ENCODE data around the gene CPPED1. TPM values are rescaled to one million over a fixed set of nuclear protein-coding genes. Genes with fewer than 3 reads are reported as not detected.

Gene CPPED1
- total RNA-seq, 2 experiments from 2014 or later: 1.4 to 2.3 TPM

- Mint-ChIP-seq H3K36me3 (ENCODE audit: low read depth) (no peaks in the 10 kb centered on the region), H3K27ac (no peak overlapping the region), H3K4me3 (no peak overlapping the region), H3K4me1 (ENCODE audit: low read depth) (no peaks in the 10 kb centered on the region), H3K27me3 (no peaks in the 10 kb centered on the region), H3K9me3 (no peaks in the 10 kb centered on the region)
- H3K4me1 ChIP-seq (ENCODE audit: insufficient read depth, low read length): peaks cover 4% of the 10 kb centered on the region
- H3K4me3 ChIP-seq (ENCODE audit: low read length): no peak overlapping the region
- ChIA-PET POLR2A (no interaction called here), CTCF (no interaction called here)
- H3K36me3 ChIP-seq (ENCODE audit: insufficient read depth, low read length): no peaks in the 10 kb centered on the region
- H3K27me3 ChIP-seq (ENCODE audit: control insufficient read depth in 1 of 2, insufficient read depth in 2 of 2, low read length in 2 of 2): no peaks in the 10 kb centered on the region
- H3K9me3 ChIP-seq (ENCODE audit: control insufficient read depth in 1 of 2, insufficient read depth in 1 of 2, low read length in 2 of 2): no peaks in the 10 kb centered on the region
- intact Hi-C loops (cut with DNase I, micrococcal nuclease): no loop called here
- no peak for TF ChIP-seq CTCF (IDR thresholded peaks at IDR 0.05)
- no peak overlapping the region for H3K27ac ChIP-seq (ENCODE audit: low read depth in 1 of 2, low read length in 2 of 2)
- DNase-seq: no peak
- no peak for ATAC-seq (ENCODE audit: poor library complexity)
Measured at GRCh38 chr16:12757546-12757945, 46.1 kb downstream of the CPPED1 start.

GRCh38 chr16:12754824-12755543 is 48.7 kb downstream of the CPPED1 start:
- Histone ChIP-seq H3K9me3 (ENCODE audit: control insufficient read depth in 1 of 2, insufficient read depth in 1 of 2, low read length in 2 of 2) (no peaks in the 10 kb centered on the region), H3K36me3 (ENCODE audit: insufficient read depth, low read length) (no peaks in the 10 kb centered on the region), H3K4me1 (ENCODE audit: insufficient read depth, low read length) (peaks cover 8% of the 10 kb centered on the region), H3K27me3 (ENCODE audit: control insufficient read depth in 1 of 2, insufficient read depth in 2 of 2, low read length in 2 of 2) (no peaks in the 10 kb centered on the region), H3K4me3 (ENCODE audit: low read length) (no peak overlapping the region), H3K27ac (ENCODE audit: low read depth in 1 of 2, low read length in 2 of 2) (no peak overlapping the region)
- H3K4me1 Mint-ChIP-seq (ENCODE audit: low read depth): peaks cover 10% of the 10 kb centered on the region
- no peak for TF ChIP-seq CTCF (IDR thresholded peaks at IDR 0.05)
- H3K4me3 Mint-ChIP-seq: no peak overlapping the region
- no peak for DNase-seq
- no peaks in the 10 kb centered on the region for H3K36me3 Mint-ChIP-seq (ENCODE audit: low read depth)
- ChIA-PET CTCF (no interaction called here), POLR2A (no interaction called here)
- ATAC-seq (ENCODE audit: poor library complexity): no peak
- intact Hi-C loops (cut with DNase I, micrococcal nuclease): no loop called here
- H3K9me3 Mint-ChIP-seq: no peaks in the 10 kb centered on the region
- H3K27me3 Mint-ChIP-seq: no peaks in the 10 kb centered on the region
- no peak overlapping the region for H3K27ac Mint-ChIP-seq

- no peak for TF ChIP-seq CTCF (IDR thresholded peaks at IDR 0.05)
- H3K36me3 Mint-ChIP-seq (ENCODE audit: low read depth): no peaks in the 10 kb centered on the region
- no peak for ATAC-seq (ENCODE audit: poor library complexity)
- H3K4me3 Mint-ChIP-seq: no peak overlapping the region
- POLR2A ChIA-PET: no interaction called here
- H3K27ac Mint-ChIP-seq: no peak overlapping the region
- no peak for DNase-seq
- Histone ChIP-seq H3K4me1 (ENCODE audit: insufficient read depth, low read length) (peaks cover 11% of the 10 kb centered on the region), H3K27me3 (ENCODE audit: control insufficient read depth in 1 of 2, insufficient read depth in 2 of 2, low read length in 2 of 2) (no peaks in the 10 kb centered on the region), H3K4me3 (ENCODE audit: low read length) (no peak overlapping the region), H3K27ac (ENCODE audit: low read depth in 1 of 2, low read length in 2 of 2) (no peak overlapping the region), H3K36me3 (ENCODE audit: insufficient read depth, low read length) (no peaks in the 10 kb centered on the region), H3K9me3 (ENCODE audit: control insufficient read depth in 1 of 2, insufficient read depth in 1 of 2, low read length in 2 of 2) (no peaks in the 10 kb centered on the region)
- peaks cover 15% of the 10 kb centered on the region for H3K4me1 Mint-ChIP-seq (ENCODE audit: low read depth)
- H3K9me3 Mint-ChIP-seq: no peaks in the 10 kb centered on the region
- intact Hi-C loops (cut with DNase I, micrococcal nuclease): no loop called here
- no peaks in the 10 kb centered on the region for H3K27me3 Mint-ChIP-seq
- CTCF ChIA-PET: no interaction called here
Measured at GRCh38 chr16:12753203-12754023, 50.3 kb downstream of the CPPED1 start.

Measured in CD4-positive, alpha-beta T cell (primary cell).